Lower leg skin (tissue), 4 donors: Measurements from ENCODE around the gene GP5. TPM values are rescaled to one million over a fixed set of nuclear protein-coding genes. Genes with fewer than 3 reads are reported as not detected.

Experiments
- DNase-seq, 2 donors: peaks; one replicate each; pipeline ENCODE4 v3.0.0-alpha.2; 2019; ENCODE audit warnings: low spot score in 2 of 2
- H3K4me3 ChIP-seq: fragments of 200-600 bp; sonication (generic); 2 replicates; pipeline ENCODE4 v1.5.1; 2017; ENCODE audit warnings: mild to moderate bottlenecking, low read depth; ENCODE audit not compliant: poor library complexity, severe bottlenecking
- POLR2A ChIP-seq, 2 donors: fragments of 450-650 bp; IDR thresholded peaks; one replicate each; pipeline ENCODE4 v1.6.1; 2016 to 2017; ENCODE audit warnings: antibody characterized with exemption in 2 of 2, mild to moderate bottlenecking in 1 of 2, moderate library complexity in 1 of 2
- WGBS, 2 donors: methylation state at CpG; one replicate each; pipeline ENCODE4 v1.1.5; 2018; 5-methylcytosine and 5-hydroxymethylcytosine counted together
- intact Hi-C: fragments of 100-400 bp; cut with DNase I; formaldehyde crosslinking; loops from one replicate; pipeline ENCODE4 v1.15.0; 2023; ENCODE audit warnings: low total_unique reads
- total RNA-seq, 4 donors: library from RNA; depleted of rRNA; stranded (reverse); fragments of >200 nt; gene quantifications; one replicate each; pipeline ENCODE4 v1.1.0, GENCODE V29; 2016
- TF ChIP-seq, protein P1 (sequence below), 3 donors: fragments of 450-650 bp; IDR thresholded peaks; one replicate each; pipeline ENCODE4 v1.5.1; 2016; ENCODE audit warnings: antibody characterized with exemption in 3 of 3, mild to moderate bottlenecking in 3 of 3, moderate library complexity in 2 of 3

The GP5 gene
- total RNA-seq, 4 donors from 2014 or later = 0.06 TPM; not detected in 3

DNA sequence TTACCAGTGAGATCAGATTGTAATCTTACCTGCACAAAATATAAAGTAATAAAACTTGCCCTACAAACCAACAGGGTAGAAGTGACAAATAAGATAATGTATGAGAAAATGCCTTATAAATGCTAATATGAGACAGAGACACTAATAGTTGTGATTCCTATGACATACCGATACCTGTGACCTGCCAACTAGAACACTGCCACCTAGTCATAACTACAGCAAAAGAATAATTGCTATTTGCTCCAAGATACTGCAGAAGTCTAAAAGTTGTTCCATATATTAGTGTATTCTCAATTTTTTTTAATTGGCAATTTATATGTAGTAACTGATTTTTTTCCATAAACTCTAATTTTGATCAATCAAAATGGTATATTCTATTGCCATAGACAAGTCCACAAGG is 25.3 kb upstream of the GP5 start:
- intact Hi-C loops = no loop called here
- TF ChIP-seq, protein P1, sequence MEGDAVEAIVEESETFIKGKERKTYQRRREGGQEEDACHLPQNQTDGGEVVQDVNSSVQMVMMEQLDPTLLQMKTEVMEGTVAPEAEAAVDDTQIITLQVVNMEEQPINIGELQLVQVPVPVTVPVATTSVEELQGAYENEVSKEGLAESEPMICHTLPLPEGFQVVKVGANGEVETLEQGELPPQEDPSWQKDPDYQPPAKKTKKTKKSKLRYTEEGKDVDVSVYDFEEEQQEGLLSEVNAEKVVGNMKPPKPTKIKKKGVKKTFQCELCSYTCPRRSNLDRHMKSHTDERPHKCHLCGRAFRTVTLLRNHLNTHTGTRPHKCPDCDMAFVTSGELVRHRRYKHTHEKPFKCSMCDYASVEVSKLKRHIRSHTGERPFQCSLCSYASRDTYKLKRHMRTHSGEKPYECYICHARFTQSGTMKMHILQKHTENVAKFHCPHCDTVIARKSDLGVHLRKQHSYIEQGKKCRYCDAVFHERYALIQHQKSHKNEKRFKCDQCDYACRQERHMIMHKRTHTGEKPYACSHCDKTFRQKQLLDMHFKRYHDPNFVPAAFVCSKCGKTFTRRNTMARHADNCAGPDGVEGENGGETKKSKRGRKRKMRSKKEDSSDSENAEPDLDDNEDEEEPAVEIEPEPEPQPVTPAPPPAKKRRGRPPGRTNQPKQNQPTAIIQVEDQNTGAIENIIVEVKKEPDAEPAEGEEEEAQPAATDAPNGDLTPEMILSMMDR (IDR thresholded peaks at IDR 0.05) = no peak
- no peak for TF ChIP-seq POLR2A (IDR thresholded peaks at IDR 0.05)
- WGBS, 2 donors = 88 to 94% methylated on average over 1 of the region's 1 CpG
- DNase-seq = no peak
- H3K4me3 ChIP-seq = no peak overlapping the region

DNA sequence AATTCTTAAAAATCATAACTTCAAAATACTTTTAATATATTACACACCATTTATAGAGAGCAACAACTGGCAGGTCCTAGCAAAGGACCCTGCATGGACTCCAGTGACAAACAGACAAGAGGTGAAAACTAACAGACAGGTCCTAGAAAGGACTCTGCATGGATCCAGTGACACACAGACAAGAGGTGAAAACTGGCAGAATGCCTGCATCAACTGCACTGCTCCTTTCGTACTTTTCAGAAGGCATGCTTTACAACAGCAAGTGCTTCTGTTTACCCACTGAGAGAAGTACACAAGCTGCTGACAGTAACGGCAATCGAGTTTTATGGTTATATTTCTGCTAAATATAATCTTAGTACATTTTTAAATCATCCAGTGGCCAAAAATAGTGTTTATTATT is 24.3 kb upstream of the GP5 start:
- WGBS, 2 donors = 90% methylated on average over 3 of the region's 3 CpGs
- intact Hi-C loops = no loop called here
- DNase-seq = no peak
- no peak overlapping the region for H3K4me3 ChIP-seq
- TF ChIP-seq, protein P1 (IDR thresholded peaks at IDR 0.05) = no peak
- TF ChIP-seq POLR2A (IDR thresholded peaks at IDR 0.05) = no peak

DNA sequence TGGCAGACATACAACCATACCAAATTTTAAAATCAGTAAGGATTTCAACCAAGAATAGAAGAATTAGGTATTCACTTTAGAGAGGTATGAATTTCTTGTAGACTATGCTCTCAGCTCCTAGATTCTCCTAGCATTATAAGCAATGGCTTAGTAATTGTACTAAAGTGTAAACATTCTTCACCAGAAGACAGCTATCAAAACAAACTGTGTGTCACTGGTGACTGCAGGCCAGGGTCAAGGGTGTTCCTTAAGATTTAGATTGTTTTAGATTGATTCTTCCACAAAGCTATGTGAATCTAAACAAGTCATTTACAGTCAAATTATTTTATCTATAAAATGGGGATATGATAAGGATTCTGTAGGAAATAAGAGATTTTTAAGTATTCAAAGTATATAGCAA is 23.1 kb upstream of the GP5 start:
- no peak overlapping the region for H3K4me3 ChIP-seq
- DNase-seq = no peak
- intact Hi-C loops = no loop called here
- TF ChIP-seq POLR2A (IDR thresholded peaks at IDR 0.05) = no peak
- TF ChIP-seq, protein P1 (IDR thresholded peaks at IDR 0.05) = no peak

DNA sequence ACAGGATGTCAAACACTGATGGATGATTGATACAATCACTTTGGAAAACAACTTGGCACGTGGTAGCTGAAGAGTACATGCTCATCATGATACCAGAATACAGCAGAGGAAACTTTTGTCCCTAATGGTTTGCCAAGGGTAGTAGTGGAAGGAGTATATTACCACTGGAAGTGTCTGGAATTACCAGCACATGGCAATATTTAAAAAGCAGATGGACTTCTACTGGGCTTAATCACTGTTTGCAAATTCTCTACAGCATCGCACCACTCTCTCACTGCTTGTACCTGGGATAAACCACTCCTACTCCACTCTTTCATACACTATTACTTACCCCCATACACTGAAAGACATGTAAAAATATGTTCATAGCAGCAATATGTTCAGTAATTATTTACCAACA is 19.6 kb upstream of the GP5 start:
- H3K4me3 ChIP-seq = no peak overlapping the region
- TF ChIP-seq POLR2A (IDR thresholded peaks at IDR 0.05) = no peak
- TF ChIP-seq, protein P1 (IDR thresholded peaks at IDR 0.05) = no peak
- intact Hi-C loops = no loop called here
- DNase-seq = no peak
- 92 to 97% methylated on average over 2 of the region's 2 CpGs for WGBS, 2 donors

DNA sequence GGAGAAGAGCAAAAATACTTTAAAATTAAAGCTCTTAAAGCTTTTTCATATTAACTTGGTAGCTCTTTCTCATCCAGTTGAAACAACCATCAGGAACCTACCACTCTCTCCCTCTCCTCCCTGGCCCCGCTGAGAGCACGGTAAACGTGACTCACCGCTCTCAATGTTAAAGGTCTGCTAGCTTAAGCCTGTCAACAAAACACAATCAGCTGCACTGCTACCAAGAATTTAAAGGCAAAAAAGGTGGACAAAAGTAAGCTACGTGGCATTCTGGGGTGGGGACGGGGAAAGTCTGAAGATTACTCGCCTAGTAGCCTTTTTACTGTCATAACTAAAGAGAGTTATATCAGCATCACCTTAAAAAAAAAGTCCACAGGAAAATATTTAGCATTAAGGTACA is 8.4 kb upstream of the GP5 start:
- no peak overlapping the region for H3K4me3 ChIP-seq
- DNase-seq = no peak
- TF ChIP-seq, protein P1 (IDR thresholded peaks at IDR 0.05) = no peak
- no peak for TF ChIP-seq POLR2A (IDR thresholded peaks at IDR 0.05)
- intact Hi-C loops = no loop called here
- WGBS, 2 donors = 91% methylated on average over 7 of the region's 7 CpGs

DNA sequence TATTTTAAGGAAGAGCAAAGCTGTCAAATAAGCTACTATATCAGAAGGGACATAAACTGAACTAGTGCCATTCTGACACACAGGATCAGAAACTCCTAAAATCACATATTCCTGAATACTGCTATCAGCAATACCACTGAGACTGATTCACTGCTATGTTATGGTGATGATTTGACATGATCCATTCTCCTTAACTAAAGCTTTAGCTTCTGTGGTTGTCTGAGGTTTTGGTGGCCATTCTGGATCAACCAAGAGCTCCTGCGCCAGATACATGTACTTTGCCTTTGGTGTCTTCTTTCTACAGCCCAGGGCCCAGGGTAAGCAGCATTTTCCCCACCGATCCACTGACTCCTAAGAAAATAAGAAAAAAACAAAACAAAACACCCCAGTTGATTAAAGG is 6.7 kb upstream of the GP5 start:
- no peak for DNase-seq
- intact Hi-C loops = no loop called here
- no peak overlapping the region for H3K4me3 ChIP-seq
- TF ChIP-seq, protein P1 (IDR thresholded peaks at IDR 0.05) = no peak
- TF ChIP-seq POLR2A (IDR thresholded peaks at IDR 0.05) = no peak
- 93 to 97% methylated on average over 2 of the region's 2 CpGs for WGBS, 2 donors
